ENCODE data around the gene FOXP1. TPM values are rescaled to one million over a fixed set of nuclear protein-coding genes. Genes with fewer than 3 reads are reported as not detected.

Gene FOXP1
- total RNA-seq, 1 donor from 2014 or later, result 107 TPM

- Histone ChIP-seq H3K4me3 (ENCODE audit: insufficient read depth, low read depth, low read length) (no peak overlapping the region), H2AFZ (ENCODE audit: low read depth, low read length) (no peak overlapping the region)
- H3K27me3 Mint-ChIP-seq (ENCODE audit: low read depth, unreplicated experiment), result no peaks in the 10 kb centered on the region
Measured at GRCh38 chr3:71456156-71456555, 127.4 kb downstream of the FOXP1 start.

GRCh38 chr3:71454512-71455403 lies 128.8 kb downstream of the FOXP1 start:
- H3K4me3 ChIP-seq (ENCODE audit: insufficient read depth, low read depth, low read length), result no peak overlapping the region
- Mint-ChIP-seq H3K36me3 (ENCODE audit: low read depth, unreplicated experiment) (no peaks in the 10 kb centered on the region), H3K27me3 (ENCODE audit: low read depth, unreplicated experiment) (no peaks in the 10 kb centered on the region), H3K27ac (ENCODE audit: unreplicated experiment) (no peak overlapping the region), H3K4me1 (ENCODE audit: low read depth, unreplicated experiment) (peaks cover 37% of the 10 kb centered on the region), H3K9me3 (ENCODE audit: unreplicated experiment) (no peaks in the 10 kb centered on the region), H3K4me3 (ENCODE audit: unreplicated experiment) (no peak overlapping the region)
- H3K4me1 ChIP-seq (ENCODE audit: insufficient read depth, low read length), result peaks cover 10% of the 10 kb centered on the region
- peaks cover 74% of the 10 kb centered on the region for H4K20me1 ChIP-seq (ENCODE audit: insufficient read depth, low read length)
- no peak for FAIRE-seq
- H3K36me3 ChIP-seq (ENCODE audit: insufficient read depth, low read length), result no peaks in the 10 kb centered on the region
- no peak for DNase-seq (ENCODE audit: low read depth)
- no peaks in the 10 kb centered on the region for H3K9me3 ChIP-seq (ENCODE audit: insufficient read depth, low read depth, low read length)
- TF ChIP-seq EZH2 (IDR thresholded peaks at IDR 0.05; ENCODE audit: insufficient read depth, low read length) (no peak), CTCF (IDR thresholded peaks at IDR 0.05; ENCODE audit: insufficient read depth, low read depth, low read length) (no peak)
- H3K27ac ChIP-seq (ENCODE audit: low read depth, low read length), result no peak overlapping the region
- no peak overlapping the region for H3K4me2 ChIP-seq (ENCODE audit: low read length)
- no peak overlapping the region for H3K9ac ChIP-seq (ENCODE audit: low read length)
- H3K79me2 ChIP-seq (ENCODE audit: insufficient read depth, low read length), result peaks cover 98% of the 10 kb centered on the region
- H2AFZ ChIP-seq (ENCODE audit: low read depth, low read length), result no peak overlapping the region
- no peaks in the 10 kb centered on the region for H3K27me3 ChIP-seq (ENCODE audit: insufficient read depth, low read length)

More at GRCh38 chr3:71456156-71456555, 127.4 kb downstream of the FOXP1 start:
- Histone ChIP-seq H3K9ac (ENCODE audit: low read length) (peak overlapping the region; percentile 23), H3K27me3 (ENCODE audit: insufficient read depth, low read length) (no peaks in the 10 kb centered on the region), H3K4me2 (ENCODE audit: low read length) (peak overlapping the region; percentile 56), H3K4me1 (ENCODE audit: insufficient read depth, low read length) (peaks cover 10% of the 10 kb centered on the region), H3K36me3 (ENCODE audit: insufficient read depth, low read length) (no peaks in the 10 kb centered on the region), H3K79me2 (ENCODE audit: insufficient read depth, low read length) (peaks cover 85% of the 10 kb centered on the region), H3K9me3 (ENCODE audit: insufficient read depth, low read depth, low read length) (no peaks in the 10 kb centered on the region), H3K27ac (ENCODE audit: low read depth, low read length) (no peak overlapping the region), H4K20me1 (ENCODE audit: insufficient read depth, low read length) (peaks cover 62% of the 10 kb centered on the region)
- Mint-ChIP-seq H3K36me3 (ENCODE audit: low read depth, unreplicated experiment) (no peaks in the 10 kb centered on the region), H3K4me1 (ENCODE audit: low read depth, unreplicated experiment) (peaks cover 34% of the 10 kb centered on the region), H3K9me3 (ENCODE audit: unreplicated experiment) (no peaks in the 10 kb centered on the region), H3K4me3 (ENCODE audit: unreplicated experiment) (no peak overlapping the region), H3K27ac (ENCODE audit: unreplicated experiment) (no peak overlapping the region)
- DNase-seq (ENCODE audit: low read depth), result no peak
- FAIRE-seq, result no peak
- no peak for TF ChIP-seq EZH2 (IDR thresholded peaks at IDR 0.05; ENCODE audit: insufficient read depth, low read length)
- peak; percentile 6 for TF ChIP-seq CTCF (IDR thresholded peaks at IDR 0.05; ENCODE audit: insufficient read depth, low read depth, low read length)

All from astrocyte (in vitro differentiated cells and primary cell).